Forelimb muscle (tissue), 1 donor: ENCODE results near the gene EHD2. TPM values are rescaled to one million over a fixed set of nuclear protein-coding genes. Genes with fewer than 3 reads are reported as not detected.
"Not testable (repeated sequence)": the region's sequence is repeated elsewhere in the genome, so short reads cannot be mapped to it uniquely, and the experiment has no call there.

Experiments
- DNase-seq: peaks from one replicate; pipeline ENCODE4 v3.0.0-alpha.2; 2013; ENCODE audit warnings: low read depth
- polyA plus RNA-seq: library from polyadenylated mRNA; unstranded; fragments of 120-200 nt; gene quantifications from one replicate; pipeline ENCODE4 v1.2.1, GENCODE V29; 2013; ENCODE audit not compliant: insufficient read length

EHD2 gene, protein sequence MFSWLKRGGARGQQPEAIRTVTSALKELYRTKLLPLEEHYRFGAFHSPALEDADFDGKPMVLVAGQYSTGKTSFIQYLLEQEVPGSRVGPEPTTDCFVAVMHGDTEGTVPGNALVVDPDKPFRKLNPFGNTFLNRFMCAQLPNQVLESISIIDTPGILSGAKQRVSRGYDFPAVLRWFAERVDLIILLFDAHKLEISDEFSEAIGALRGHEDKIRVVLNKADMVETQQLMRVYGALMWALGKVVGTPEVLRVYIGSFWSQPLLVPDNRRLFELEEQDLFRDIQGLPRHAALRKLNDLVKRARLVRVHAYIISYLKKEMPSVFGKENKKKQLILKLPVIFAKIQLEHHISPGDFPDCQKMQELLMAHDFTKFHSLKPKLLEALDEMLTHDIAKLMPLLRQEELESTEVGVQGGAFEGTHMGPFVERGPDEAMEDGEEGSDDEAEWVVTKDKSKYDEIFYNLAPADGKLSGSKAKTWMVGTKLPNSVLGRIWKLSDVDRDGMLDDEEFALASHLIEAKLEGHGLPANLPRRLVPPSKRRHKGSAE
- polyA plus RNA-seq: 91.5 TPM

- no peak for DNase-seq
Observed at GRCh38 chr19:47713046-47714021, at the start of gene EHD2. Gene EHD2 (plus strand): TSS chr19:47713422. CDS start chr19:47716613, 3,191 bp downstream.

GRCh38 chr19:47663435-47663910, 49.7 kb upstream of the EHD2 start:
- no peak for DNase-seq

DNA sequence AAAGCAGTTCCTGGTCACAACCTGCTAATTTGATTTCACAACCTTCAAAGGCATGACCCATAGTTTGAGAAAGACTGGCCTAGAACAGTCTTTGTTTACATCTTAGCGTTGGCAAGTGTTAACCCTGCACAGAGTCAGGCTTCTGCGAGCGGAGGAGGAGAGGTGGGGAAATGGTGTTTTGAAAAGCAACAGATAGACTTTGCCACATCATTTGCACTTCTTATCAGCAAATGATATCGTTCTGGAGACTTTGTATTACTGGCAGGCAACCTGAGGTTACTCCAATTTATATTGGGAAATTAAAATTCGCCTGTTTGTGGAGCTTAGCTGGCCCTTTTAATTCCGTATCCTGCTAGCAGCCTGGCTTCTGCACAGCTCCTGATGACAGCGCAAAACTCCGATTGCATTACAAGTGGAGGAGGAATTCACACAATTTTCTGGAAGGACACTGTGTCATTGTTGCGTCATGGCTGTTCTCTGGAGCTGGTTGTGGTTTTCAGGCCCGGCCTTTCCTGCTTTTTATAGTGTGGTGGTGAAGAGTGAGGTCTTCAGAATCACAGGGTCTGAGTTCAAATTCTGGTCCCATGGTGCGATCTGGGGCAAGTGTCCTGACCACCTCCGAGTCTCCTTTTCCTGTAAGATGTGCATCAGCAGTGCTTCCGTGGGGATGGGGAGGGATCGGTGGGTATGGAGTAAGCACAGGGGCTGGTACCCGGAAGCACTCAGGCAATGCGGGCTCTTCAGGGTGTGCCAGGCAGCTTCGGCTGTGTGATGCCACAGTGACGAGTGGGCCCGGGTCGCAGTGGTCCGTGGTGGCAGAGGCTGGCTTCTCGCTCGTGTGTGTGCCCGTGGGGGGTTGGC, 49.1 kb upstream of the EHD2 start:
- DNase-seq: no peak

DNA sequence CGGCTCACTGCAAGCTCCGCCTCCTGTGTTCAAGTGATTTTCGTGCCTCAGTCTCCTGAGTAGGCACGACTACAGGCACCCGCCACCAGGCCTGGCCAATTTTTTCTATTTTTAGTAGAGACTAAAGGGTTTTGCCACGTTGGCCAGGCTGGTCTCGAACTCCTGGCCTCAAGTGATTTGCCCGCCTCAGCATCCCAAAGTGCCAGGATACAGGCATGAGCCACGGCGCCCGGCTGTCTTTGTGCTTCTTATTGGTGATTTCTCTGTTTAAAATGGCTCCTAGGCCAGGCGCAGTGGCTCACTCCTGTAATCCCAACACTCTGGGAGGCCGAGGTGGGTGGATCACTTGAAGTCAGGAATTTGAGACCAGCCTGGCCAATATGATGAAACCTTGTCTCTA, 44.7 kb upstream of the EHD2 start:
- DNase-seq: not testable (repeated sequence)

DNA sequence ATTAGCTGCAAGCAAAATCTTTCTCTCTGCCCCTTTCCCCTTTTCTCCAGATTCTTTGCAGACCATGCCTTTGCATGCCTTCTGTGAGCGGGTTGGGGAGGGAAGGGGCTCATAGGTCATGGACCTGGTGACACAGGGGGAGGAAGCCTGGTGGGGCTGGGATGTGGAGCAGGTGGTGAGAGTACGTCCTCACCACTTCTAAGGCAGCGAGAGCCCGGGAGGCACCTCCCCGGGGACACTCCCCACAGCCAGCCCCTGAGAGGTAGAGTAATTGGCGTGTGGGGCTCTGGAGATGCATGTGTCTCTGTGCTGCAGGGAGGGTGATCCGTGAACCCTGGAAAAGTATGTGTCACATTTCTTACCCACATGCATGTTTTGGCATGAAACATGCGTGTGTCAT, 42.5 kb upstream of the EHD2 start:
- DNase-seq: no peak

- DNase-seq: no peak
Observed at GRCh38 chr19:47671499-47671898, 41.7 kb upstream of the EHD2 start.

GRCh38 chr19:47673426-47673825, 39.8 kb upstream of the EHD2 start:
- DNase-seq: no peak

GRCh38 chr19:47674548-47674947, 38.7 kb upstream of the EHD2 start:
- no peak for DNase-seq

DNA sequence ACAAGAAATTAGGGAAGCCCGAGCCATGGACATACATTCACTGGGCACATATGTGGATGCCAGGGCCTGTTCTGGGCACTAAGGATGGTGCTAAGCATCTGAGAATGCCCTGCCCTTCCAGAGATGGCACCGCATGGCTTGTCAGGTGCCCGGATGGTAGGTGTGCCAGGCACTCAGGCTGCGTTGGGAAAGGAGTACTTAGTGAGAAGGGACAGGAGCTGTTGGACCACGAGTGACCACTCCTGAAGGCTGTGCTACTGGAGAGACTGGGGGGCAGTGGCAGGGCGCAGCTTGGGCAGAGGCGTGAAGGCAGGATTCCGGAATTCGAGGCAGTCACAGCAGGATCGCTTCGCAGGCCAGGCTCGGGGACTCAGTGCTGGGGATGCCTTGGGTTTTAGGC, 38.0 kb upstream of the EHD2 start:
- no peak for DNase-seq

GRCh38 chr19:47675859-47676258, 37.4 kb upstream of the EHD2 start:
- no peak for DNase-seq

- no peak for DNase-seq
Observed at GRCh38 chr19:47676811-47677210, 36.4 kb upstream of the EHD2 start.

GRCh38 chr19:47679251-47679900, 33.8 kb upstream of the EHD2 start:
- no peak for DNase-seq

DNA sequence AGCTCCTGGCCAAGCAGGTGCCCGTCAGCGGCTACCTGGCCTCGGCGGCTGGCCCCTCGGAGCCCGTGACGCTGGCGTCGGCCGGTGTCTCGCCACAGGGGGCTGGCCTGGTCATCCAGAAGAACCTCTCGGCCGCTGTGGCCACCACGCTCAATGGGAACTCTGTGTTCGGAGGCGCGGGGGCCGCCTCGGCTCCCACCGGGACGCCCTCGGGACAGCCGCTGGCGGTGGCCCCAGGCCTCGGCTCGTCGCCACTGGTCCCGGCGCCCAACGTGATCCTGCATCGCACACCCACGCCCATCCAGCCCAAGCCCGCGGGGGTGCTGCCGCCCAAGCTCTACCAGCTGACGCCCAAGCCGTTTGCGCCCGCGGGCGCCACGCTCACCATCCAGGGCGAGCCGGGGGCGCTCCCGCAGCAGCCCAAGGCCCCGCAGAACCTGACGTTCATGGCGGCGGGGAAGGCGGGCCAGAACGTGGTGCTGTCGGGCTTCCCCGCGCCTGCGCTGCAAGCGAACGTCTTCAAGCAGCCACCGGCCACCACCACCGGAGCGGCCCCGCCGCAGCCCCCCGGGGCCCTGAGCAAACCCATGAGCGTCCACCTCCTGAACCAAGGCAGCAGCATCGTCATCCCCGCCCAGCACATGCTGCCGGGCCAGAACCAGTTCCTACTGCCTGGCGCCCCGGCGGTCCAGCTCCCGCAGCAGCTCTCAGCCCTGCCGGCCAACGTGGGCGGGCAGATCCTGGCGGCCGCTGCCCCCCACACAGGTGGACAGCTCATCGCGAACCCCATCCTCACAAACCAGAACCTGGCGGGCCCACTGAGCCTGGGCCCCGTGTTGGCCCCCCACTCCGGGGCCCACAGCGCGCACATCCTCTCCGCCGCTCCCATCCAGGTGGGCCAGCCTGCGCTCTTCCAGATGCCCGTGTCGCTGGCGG, 33.0 kb upstream of the EHD2 start:
- DNase-seq: no peak

DNA sequence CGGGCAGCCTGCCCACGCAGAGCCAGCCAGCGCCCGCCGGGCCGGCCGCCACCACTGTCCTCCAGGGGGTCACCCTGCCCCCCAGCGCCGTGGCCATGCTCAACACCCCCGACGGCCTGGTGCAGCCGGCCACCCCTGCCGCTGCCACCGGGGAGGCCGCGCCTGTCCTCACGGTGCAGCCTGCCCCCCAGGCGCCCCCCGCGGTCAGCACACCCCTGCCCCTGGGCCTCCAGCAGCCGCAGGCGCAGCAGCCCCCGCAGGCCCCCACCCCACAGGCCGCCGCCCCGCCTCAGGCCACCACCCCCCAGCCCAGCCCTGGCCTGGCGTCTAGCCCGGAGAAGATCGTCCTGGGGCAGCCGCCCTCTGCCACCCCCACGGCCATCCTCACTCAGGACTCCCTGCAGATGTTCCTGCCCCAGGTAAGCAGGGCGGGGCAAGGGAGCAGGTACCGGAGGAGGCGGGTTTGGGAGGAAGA, 32.3 kb upstream of the EHD2 start:
- DNase-seq: no peak

GRCh38 chr19:47681388-47681787, 31.8 kb upstream of the EHD2 start:
- no peak for DNase-seq

GRCh38 chr19:47681936-47682335, 31.3 kb upstream of the EHD2 start:
- DNase-seq: no peak

DNA sequence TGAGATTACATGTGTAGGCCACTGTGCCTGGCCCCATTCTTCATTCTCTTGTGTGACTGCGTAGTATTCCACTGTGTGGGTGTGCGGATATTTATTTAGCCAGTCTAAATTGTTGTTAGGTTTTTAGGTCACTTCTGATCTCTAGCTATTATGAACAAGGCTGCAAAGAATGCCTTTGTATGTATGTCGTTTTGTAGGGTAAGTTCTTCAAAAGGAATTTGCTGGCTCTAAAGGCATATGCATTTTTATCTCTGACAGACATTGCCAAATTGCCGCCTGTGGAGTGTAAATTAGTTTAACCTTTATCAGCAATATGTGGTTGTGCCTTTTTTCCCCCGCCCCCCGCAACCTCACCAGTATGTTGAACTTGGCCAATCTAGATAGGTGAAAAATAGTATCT, 30.3 kb upstream of the EHD2 start:
- no peak for DNase-seq

DNA sequence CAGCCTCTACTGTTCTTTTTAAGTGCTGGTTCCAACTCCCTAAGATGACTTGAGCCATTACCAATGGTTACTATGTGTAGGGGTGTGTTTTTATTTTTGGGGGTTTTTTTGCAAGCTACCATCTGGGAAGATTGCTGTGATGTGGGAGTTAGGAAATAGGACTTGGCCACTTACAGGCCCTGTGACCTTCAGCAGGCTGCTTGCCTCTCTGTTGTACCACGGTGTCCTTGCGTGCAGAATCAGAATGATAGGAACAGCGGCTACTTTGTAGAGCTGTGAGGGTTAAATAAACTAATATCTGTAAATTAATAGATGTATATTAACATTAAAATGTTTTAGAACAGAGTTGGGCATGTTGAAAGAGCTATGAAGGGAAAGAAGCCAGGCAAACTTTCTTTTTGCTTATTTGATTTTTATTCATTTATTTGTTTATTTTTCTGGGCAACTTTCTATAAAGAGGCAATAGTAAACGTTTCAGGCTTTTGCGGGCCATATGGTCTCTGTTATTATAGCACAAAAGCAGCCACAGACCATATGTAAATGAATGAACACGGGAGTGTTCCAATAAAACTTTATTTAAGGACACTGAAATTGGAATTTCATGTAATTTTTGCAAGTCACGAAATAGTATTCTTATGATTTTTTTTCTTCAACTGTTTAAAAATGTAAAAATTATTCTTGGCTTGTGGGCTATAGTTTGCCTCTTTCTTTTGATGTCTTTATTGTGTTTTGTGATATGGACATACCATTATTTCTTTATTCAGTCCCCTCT, 26.4 kb upstream of the EHD2 start:
- no peak for DNase-seq

GRCh38 chr19:47687906-47688305, 25.3 kb upstream of the EHD2 start:
- no peak for DNase-seq
